PC-3 (cell line): Measurements from ENCODE around the gene MICU1. TPM values are rescaled to one million over a fixed set of nuclear protein-coding genes. Genes with fewer than 3 reads are reported as not detected.

ENCODE experiments used
- ATAC-seq: fragments of 200-7000 bp; cut with Tn5 transposase; 2 replicates; pipeline ENCODE4 v1.9.1; 2020; ENCODE audit warnings: mild to moderate bottlenecking, moderate library complexity
- BruUV-seq: library from RNA; stranded (reverse); fragments of 400-500 nt; replicated peaks from 2 replicates; lab custom pipeline; 2021; lab: Mats Ljungman, UMichigan
- CTCF ChIA-PET: fragments of 300-600 bp; sonication (Branson Sonifier 250); formaldehyde crosslinking; loops from one replicate; lab custom pipeline; 2022; ENCODE audit warnings: antibody characterized with exemption; lab: Charles Lee
- POLR2A ChIA-PET: fragments of 300-600 bp; sonication (Branson Sonifier 250); formaldehyde crosslinking; loops from one replicate; lab custom pipeline; 2022; ENCODE audit warnings: antibody characterized with exemption; ENCODE audit not compliant: unreplicated experiment; lab: Charles Lee
- DNase-seq: peaks from one replicate; pipeline ENCODE4 v3.0.0-alpha.2; 2015
- H2AFZ ChIP-seq: fragments of 300-600 bp; sonication (generic); 2 replicates; pipeline ENCODE4 v1.6.0; 2016; ENCODE audit warnings: antibody characterized with exemption, low read length
- H3F3A ChIP-seq: fragments of 300-600 bp; sonication (generic); one replicate; pipeline ENCODE4 v1.6.0; 2017; ENCODE audit warnings: antibody characterized with exemption, low read length, control low read depth, mild to moderate bottlenecking; ENCODE audit not compliant: unreplicated experiment
- H3K27ac ChIP-seq: fragments of 300-600 bp; sonication (generic); 2 replicates; pipeline ENCODE4 v1.5.1; 2016; ENCODE audit warnings: mild to moderate bottlenecking, low read length
- H3K27me3 ChIP-seq: fragments of 300-600 bp; sonication (generic); 2 replicates; pipeline ENCODE4 v1.6.1; 2016; ENCODE audit warnings: low read length, mixed read lengths
- H3K36me3 ChIP-seq: fragments of 300-600 bp; sonication (generic); 2 replicates; pipeline ENCODE4 v1.6.1; 2016; ENCODE audit warnings: low read depth, mixed run types, low read length, mixed read lengths
- H3K4me1 ChIP-seq: fragments of 300-600 bp; sonication (generic); 2 replicates; pipeline ENCODE4 v1.5.1; 2016; ENCODE audit warnings: low read length; ENCODE audit not compliant: insufficient read depth
- H3K4me2 ChIP-seq: fragments of 300-600 bp; sonication (generic); 2 replicates; pipeline ENCODE4 v1.6.0; 2016; ENCODE audit warnings: low read length
- H3K4me3 ChIP-seq: fragments of 300-600 bp; sonication (generic); 2 replicates; pipeline ENCODE4 v1.5.1; 2016; ENCODE audit warnings: mild to moderate bottlenecking, low read length, mixed read lengths
- H3K79me2 ChIP-seq: fragments of 300-600 bp; sonication (generic); 2 replicates; pipeline ENCODE4 v1.6.1; 2017; ENCODE audit warnings: low read length, mixed read lengths
- H3K9ac ChIP-seq: fragments of 300-600 bp; sonication (generic); 2 replicates; pipeline ENCODE4 v1.6.0; 2016; ENCODE audit warnings: mild to moderate bottlenecking, low read length
- H3K9me2 ChIP-seq: fragments of 300-600 bp; sonication (generic); replicated peaks from 2 replicates; pipeline ENCODE4 v1.6.1; 2016; ENCODE audit warnings: mixed run types, low read length, mixed read lengths
- H3K9me3 ChIP-seq: fragments of 300-600 bp; sonication (generic); 2 replicates; pipeline ENCODE4 v1.6.1; 2016; ENCODE audit warnings: low read length, mixed read lengths
- H4K20me1 ChIP-seq: fragments of 300-600 bp; sonication (generic); 2 replicates; pipeline ENCODE4 v1.6.1; 2016; ENCODE audit warnings: low read length, mixed read lengths
- CTCF ChIP-seq: fragments of 300-600 bp; sonication (generic); conservative IDR thresholded peaks from 2 replicates; pipeline ENCODE4 v1.5.1; 2017; ENCODE audit warnings: antibody characterized with exemption, low read depth, mild to moderate bottlenecking, low read length
- EZH2 ChIP-seq: fragments of 300-600 bp; sonication (generic); IDR thresholded peaks from one replicate; pipeline ENCODE4 v1.6.1; 2017; ENCODE audit warnings: antibody characterized with exemption, mild to moderate bottlenecking, low read length; ENCODE audit not compliant: unreplicated experiment
- EZH2phosphoT487 ChIP-seq: fragments of 300-600 bp; sonication (generic); IDR thresholded peaks from 2 replicates; pipeline ENCODE4 v1.6.1; 2018; ENCODE audit warnings: mild to moderate bottlenecking, antibody characterized with exemption, low read length, borderline replicate concordance
- intact Hi-C: fragments of 100-400 bp; cut with micrococcal nuclease; formaldehyde crosslinking; loops from 2 replicates; pipeline ENCODE4 v1.9.0; 2023
- total RNA-seq: library from RNA; depleted of rRNA; stranded (reverse); fragments of >200 nt; gene quantifications from 2 replicates; pipeline ENCODE4 v1.2.3, GENCODE V29; 2014

The MICU1 gene
- total RNA-seq, 1 experiment from 2014 or later, result 19.8 TPM

DNA sequence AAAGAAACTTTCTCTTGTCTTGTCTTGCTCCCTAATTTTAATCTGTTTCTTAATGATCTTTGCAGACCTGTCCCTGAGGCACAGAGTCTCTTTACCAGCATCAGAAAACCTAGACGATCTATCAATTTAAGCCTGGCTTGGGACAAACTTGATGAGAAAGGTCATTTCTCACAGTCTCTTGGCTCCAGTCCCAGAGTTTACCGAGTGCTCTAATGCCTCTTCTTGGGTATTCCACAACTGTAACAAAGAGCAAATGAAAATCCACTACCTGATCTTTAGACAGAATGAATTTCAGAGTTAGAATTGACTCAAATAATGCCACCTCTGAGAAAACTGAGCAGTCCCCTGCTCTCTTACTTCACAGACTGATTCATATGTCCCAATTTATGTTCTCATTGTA, 164.8 kb downstream of the MICU1 start:
- CTCF ChIA-PET, result no interaction called here

DNA sequence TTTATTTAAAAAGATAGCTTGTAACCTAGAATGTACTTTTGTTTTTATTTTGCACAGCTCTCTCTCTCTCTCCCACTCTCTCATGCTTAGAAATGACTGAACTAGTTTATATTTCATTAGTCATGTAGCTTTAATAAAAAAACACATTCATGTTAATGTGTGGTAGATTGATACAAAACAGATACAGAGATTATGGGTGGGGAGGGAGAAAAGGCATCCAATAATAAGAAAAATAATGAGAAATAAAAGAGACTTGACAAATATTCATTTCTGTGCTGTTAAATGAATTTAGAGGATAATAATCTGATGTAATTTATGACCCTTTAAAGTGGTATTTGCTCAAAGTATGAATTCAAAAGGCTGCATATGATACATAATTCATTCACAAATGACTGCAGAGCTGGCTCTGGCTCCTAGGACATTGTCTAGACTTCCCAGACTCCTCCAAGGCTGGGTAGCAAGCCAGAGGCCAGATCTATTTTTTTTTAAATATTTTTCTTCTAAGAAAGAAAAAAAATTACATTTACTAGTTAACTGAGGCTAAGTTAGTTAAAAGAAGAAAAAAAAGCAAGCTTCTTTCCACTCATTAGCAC, 165.5 kb downstream of the MICU1 start:
- Histone ChIP-seq H3K9me2 (no peaks in the 10 kb centered on the region), H3F3A (no peaks in the 10 kb centered on the region), H3K79me2 (no peaks in the 10 kb centered on the region), H3K9ac (no peak overlapping the region), H3K9me3 (no peaks in the 10 kb centered on the region), H2AFZ (no peak overlapping the region), H3K4me2 (no peak overlapping the region), H3K4me1 (peaks cover 13% of the 10 kb centered on the region; the same call in 1 of the 2 replicates), H3K27ac (no peak overlapping the region), H4K20me1 (no peaks in the 10 kb centered on the region), H3K27me3 (no peaks in the 10 kb centered on the region), H3K4me3 (no peak overlapping the region), H3K36me3 (no peaks in the 10 kb centered on the region)
- TF ChIP-seq CTCF (no peak), EZH2 (no peak), EZH2phosphoT487 (no peak)
- no TSS peak for BruUV-seq
- POLR2A ChIA-PET, result no interaction called here
- intact Hi-C loops, result no loop called here
- CTCF ChIA-PET, result no interaction called here
- DNase-seq (no peak), ATAC-seq (no peak)

More for the DNA sequence above, 164.8 kb downstream of the MICU1 start:
- BruUV-seq, result no TSS peak
- Histone ChIP-seq H3K9me3 (no peaks in the 10 kb centered on the region), H3K79me2 (no peaks in the 10 kb centered on the region), H3K27ac (no peak overlapping the region), H3K4me2 (no peak overlapping the region), H2AFZ (no peak overlapping the region), H4K20me1 (no peaks in the 10 kb centered on the region), H3K4me3 (no peak overlapping the region), H3K9me2 (no peaks in the 10 kb centered on the region), H3F3A (no peaks in the 10 kb centered on the region), H3K4me1 (peaks cover 20% of the 10 kb centered on the region), H3K9ac (no peak overlapping the region), H3K36me3 (no peaks in the 10 kb centered on the region), H3K27me3 (no peaks in the 10 kb centered on the region)
- ATAC-seq (no peak), DNase-seq (no peak)
- no peak for TF ChIP-seq CTCF
- TF ChIP-seq EZH2, result no peak
- no peak for TF ChIP-seq EZH2phosphoT487
- intact Hi-C loops, result no loop called here
- POLR2A ChIA-PET, result no interaction called here

GRCh38 chr10:72459301-72459700, 166.6 kb downstream of the MICU1 start:
- DNase-seq (no peak), ATAC-seq (no peak)
- POLR2A ChIA-PET, result no interaction called here
- no peak overlapping the region for H2AFZ ChIP-seq
- H3K4me1 ChIP-seq, result peaks cover 10% of the 10 kb centered on the region; the same call in 1 of the 2 replicates
- CTCF ChIA-PET, result no interaction called here
- no TSS peak for BruUV-seq
- H3K9ac ChIP-seq, result no peak overlapping the region
- H3K9me3 ChIP-seq, result no peaks in the 10 kb centered on the region
- intact Hi-C loops, result no loop called here
- no peaks in the 10 kb centered on the region for H3F3A ChIP-seq
- no peaks in the 10 kb centered on the region for H4K20me1 ChIP-seq
- H3K36me3 ChIP-seq, result no peaks in the 10 kb centered on the region
- no peak overlapping the region for H3K27ac ChIP-seq
- H3K27me3 ChIP-seq, result no peaks in the 10 kb centered on the region
- H3K79me2 ChIP-seq, result no peaks in the 10 kb centered on the region
- no peak overlapping the region for H3K4me2 ChIP-seq
- no peaks in the 10 kb centered on the region for H3K9me2 ChIP-seq
- H3K4me3 ChIP-seq, result no peak overlapping the region
- TF ChIP-seq EZH2, result no peak
- no peak for TF ChIP-seq EZH2phosphoT487
- no peak for TF ChIP-seq CTCF
